Measurements from ENCODE around the gene TPT1.

GRCh38 chr13:45384474-45385174, 43.6 kb upstream of the TPT1 start:
- TF ChIP-seq CTCF (conservative IDR thresholded peaks at IDR 0.05 in 1 of 2, IDR thresholded peaks at IDR 0.05 in 1 of 2; ENCODE audit: extremely low read depth in 1 of 2, insufficient read depth in 1 of 2, low read depth in 1 of 2, low read length in 2 of 2) (no peak), EZH2 (IDR thresholded peaks at IDR 0.05; ENCODE audit: borderline replicate concordance, low read length) (no peak)

All from mammary epithelial cell (primary cell).